Neural progenitor cell (in vitro differentiated cells): Measurements from ENCODE around the gene DIDO1. TPM values are rescaled to one million over a fixed set of nuclear protein-coding genes. Genes with fewer than 3 reads are reported as not detected.

Source experiments
- DNase-seq: peaks from one replicate; pipeline ENCODE4 v3.0.0-alpha.2; 2016; ENCODE audit warnings: low spot score
- H2AFZ ChIP-seq: fragments of 200-600 bp; sonication (generic); replicated peaks from 2 replicates; pipeline ENCODE4 v1.6.1; 2016; ENCODE audit warnings: antibody characterized with exemption
- H3F3A ChIP-seq: fragments of 200-600 bp; sonication (generic); 2 replicates; pipeline ENCODE4 v1.6.1; 2016; ENCODE audit warnings: antibody characterized with exemption, low read depth
- H3K27ac ChIP-seq: fragments of 200-600 bp; sonication (generic); 2 replicates; pipeline ENCODE4 v1.5.1; 2016; ENCODE audit warnings: mild to moderate bottlenecking
- H3K27me3 ChIP-seq: fragments of 200-600 bp; sonication (generic); 2 replicates; pipeline ENCODE4 v1.6.1; 2016; ENCODE audit warnings: mild to moderate bottlenecking, moderate library complexity
- H3K36me3 ChIP-seq: fragments of 200-600 bp; sonication (generic); 2 replicates; pipeline ENCODE4 v1.5.1; 2016
- H3K4me1 ChIP-seq: fragments of 200-600 bp; sonication (generic); 2 replicates; pipeline ENCODE4 v1.6.1; 2016; ENCODE audit warnings: mixed run types
- H3K4me2 ChIP-seq: fragments of 200-600 bp; sonication (generic); 2 replicates; pipeline ENCODE4 v1.6.1; 2016
- H3K4me3 ChIP-seq: fragments of 200-600 bp; sonication (generic); 2 replicates; pipeline ENCODE4 v1.5.1; 2016
- H3K79me2 ChIP-seq: fragments of 200-600 bp; sonication (generic); 2 replicates; pipeline ENCODE4 v1.6.1; 2016; ENCODE audit warnings: low read depth
- H3K9ac ChIP-seq: fragments of 200-600 bp; sonication (generic); 2 replicates; pipeline ENCODE4 v1.6.1; 2016
- H3K9me3 ChIP-seq: fragments of 200-600 bp; sonication (generic); 2 replicates; pipeline ENCODE4 v1.5.1; 2016; ENCODE audit warnings: low read depth
- H4K20me1 ChIP-seq: fragments of 200-600 bp; sonication (generic); 2 replicates; pipeline ENCODE4 v1.6.1; 2016; ENCODE audit warnings: low read depth
- H3K27ac Mint-ChIP-seq: 3 replicates; pipeline ENCODE4 v1.8.0; 2021; ENCODE audit warnings: mixed read lengths
- H3K27me3 Mint-ChIP-seq: 2 replicates; pipeline ENCODE4 v1.8.0; 2022; ENCODE audit warnings: low read depth, mild to moderate bottlenecking, inconsistent platforms, moderate library complexity, mixed read lengths; ENCODE audit not compliant: insufficient read depth
- H3K36me3 Mint-ChIP-seq: 3 replicates; pipeline ENCODE4 v1.8.0; 2021; ENCODE audit warnings: mixed read lengths
- H3K4me1 Mint-ChIP-seq: 3 replicates; pipeline ENCODE4 v1.8.0; 2021; ENCODE audit warnings: mixed read lengths
- H3K4me3 Mint-ChIP-seq: 3 replicates; pipeline ENCODE4 v1.8.0; 2021; ENCODE audit warnings: mild to moderate bottlenecking, moderate library complexity, mixed read lengths
- H3K9me3 Mint-ChIP-seq: 3 replicates; pipeline ENCODE4 v1.8.0; 2020; ENCODE audit warnings: mixed read lengths
- CTCF ChIP-seq: fragments of 200-600 bp; sonication (generic); IDR thresholded peaks from 2 replicates; pipeline ENCODE4 v1.5.1; 2017; ENCODE audit warnings: antibody characterized with exemption, mild to moderate bottlenecking
- EZH2 ChIP-seq: fragments of 200-600 bp; sonication (generic); IDR thresholded peaks from 2 replicates; pipeline ENCODE4 v1.6.1; 2017; ENCODE audit warnings: antibody characterized with exemption, mild to moderate bottlenecking, moderate library complexity
- EZH2phosphoT487 ChIP-seq: fragments of 200-600 bp; sonication (generic); IDR thresholded peaks from 2 replicates; pipeline ENCODE4 v1.6.1; 2017; ENCODE audit warnings: antibody characterized with exemption
- total RNA-seq: library from RNA; depleted of rRNA; stranded (reverse); fragments of >200 nt; gene quantifications from 2 replicates; pipeline ENCODE4 v1.2.3, GENCODE V29; 2015; ENCODE audit warnings: low replicate concordance

DIDO1 gene
- total RNA-seq, 1 donor from 2014 or later = 64.5 TPM

GRCh38 chr20:62949153-62949821 lies 23.0 kb upstream of the DIDO1 start:
- H3K27ac ChIP-seq = no peak overlapping the region
- Mint-ChIP-seq H3K4me1 (peaks cover 13% of the 10 kb centered on the region), H3K4me3 (no peak overlapping the region), H3K27me3 (peaks cover 2% of the 10 kb centered on the region), H3K9me3 (no peaks in the 10 kb centered on the region), H3K27ac (no peak overlapping the region), H3K36me3 (peaks cover 41% of the 10 kb centered on the region)
- H3K36me3 ChIP-seq = no peaks in the 10 kb centered on the region
- no peak overlapping the region for H3K9ac ChIP-seq
- no peak overlapping the region for H2AFZ ChIP-seq
- peaks cover 12% of the 10 kb centered on the region for H3K79me2 ChIP-seq
- DNase-seq = no peak
- peaks cover 17% of the 10 kb centered on the region for H3K4me1 ChIP-seq
- no peak overlapping the region for H3K4me3 ChIP-seq
- peaks cover 6% of the 10 kb centered on the region for H3K27me3 ChIP-seq
- H4K20me1 ChIP-seq = peaks cover 35% of the 10 kb centered on the region
- H3F3A ChIP-seq = peaks cover 19% of the 10 kb centered on the region
- no peak for TF ChIP-seq EZH2
- no peak for TF ChIP-seq EZH2phosphoT487
- no peak for TF ChIP-seq CTCF
- H3K4me2 ChIP-seq = no peak overlapping the region
- no peaks in the 10 kb centered on the region for H3K9me3 ChIP-seq

GRCh38 chr20:62947532-62948300 lies 21.4 kb upstream of the DIDO1 start:
- H3K36me3 ChIP-seq = no peaks in the 10 kb centered on the region

GRCh38 chr20:62946918-62947317 lies 20.6 kb upstream of the DIDO1 start:
- no peaks in the 10 kb centered on the region for H3K4me1 Mint-ChIP-seq
- H3K4me3 Mint-ChIP-seq = no peak overlapping the region
- Histone ChIP-seq H3F3A (peaks cover 3% of the 10 kb centered on the region), H2AFZ (no peak overlapping the region), H3K27me3 (no peaks in the 10 kb centered on the region), H3K36me3 (no peaks in the 10 kb centered on the region), H3K79me2 (peaks cover 28% of the 10 kb centered on the region), H3K9me3 (no peaks in the 10 kb centered on the region), H3K4me2 (no peak overlapping the region), H3K27ac (no peak overlapping the region), H4K20me1 (peaks cover 51% of the 10 kb centered on the region), H3K4me1 (no peaks in the 10 kb centered on the region), H3K9ac (no peak overlapping the region), H3K4me3 (no peak overlapping the region)
- H3K9me3 Mint-ChIP-seq = no peaks in the 10 kb centered on the region
- H3K27ac Mint-ChIP-seq = no peak overlapping the region
- peaks cover 44% of the 10 kb centered on the region for H3K36me3 Mint-ChIP-seq
- DNase-seq = no peak
- H3K27me3 Mint-ChIP-seq = peaks cover 2% of the 10 kb centered on the region
- TF ChIP-seq CTCF (no peak), EZH2phosphoT487 (no peak), EZH2 (no peak)

More at GRCh38 chr20:62947532-62948300, 21.4 kb upstream of the DIDO1 start:
- no peak overlapping the region for H3K27ac Mint-ChIP-seq
- H3K27me3 Mint-ChIP-seq = peaks cover 2% of the 10 kb centered on the region
- no peaks in the 10 kb centered on the region for H3K9me3 Mint-ChIP-seq
- H3K9me3 ChIP-seq = no peaks in the 10 kb centered on the region
- H3K79me2 ChIP-seq = peaks cover 20% of the 10 kb centered on the region
- no peak overlapping the region for H3K4me3 ChIP-seq
- H4K20me1 ChIP-seq = peaks cover 43% of the 10 kb centered on the region
- H3K4me1 ChIP-seq = peaks cover 2% of the 10 kb centered on the region
- no peak overlapping the region for H3K4me3 Mint-ChIP-seq
- no peak overlapping the region for H3K27ac ChIP-seq
- no peak overlapping the region for H3K4me2 ChIP-seq
- no peak for DNase-seq
- TF ChIP-seq EZH2phosphoT487 (no peak), EZH2 (no peak), CTCF (no peak)
- peaks cover 44% of the 10 kb centered on the region for H3K36me3 Mint-ChIP-seq
- no peak overlapping the region for H2AFZ ChIP-seq
- peaks cover 6% of the 10 kb centered on the region for H3K27me3 ChIP-seq
- peaks cover 3% of the 10 kb centered on the region for H3F3A ChIP-seq
- no peak overlapping the region for H3K9ac ChIP-seq
- H3K4me1 Mint-ChIP-seq = peaks cover 2% of the 10 kb centered on the region
